Progenitor cell of endocrine pancreas (in vitro differentiated cells): Measurements from ENCODE around the gene CCDC85C. TPM values are rescaled to one million over a fixed set of nuclear protein-coding genes. Genes with fewer than 3 reads are reported as not detected.

ENCODE experiments used
- DNase-seq: peaks from one replicate; pipeline ENCODE4 v3.0.0; 2021; ENCODE audit warnings: low spot score; ENCODE audit not compliant: unreplicated experiment
- H3K27ac Mint-ChIP-seq: 2 replicates; pipeline ENCODE4 v1.8.0; 2021; ENCODE audit warnings: mild to moderate bottlenecking, moderate library complexity, mixed read lengths
- H3K27me3 Mint-ChIP-seq: 2 replicates; pipeline ENCODE4 v1.8.0; 2021; ENCODE audit warnings: mixed read lengths
- H3K36me3 Mint-ChIP-seq: 2 replicates; pipeline ENCODE4 v1.8.0; 2022; ENCODE audit warnings: mixed read lengths; ENCODE audit not compliant: insufficient read depth
- H3K4me1 Mint-ChIP-seq: 2 replicates; pipeline ENCODE4 v1.8.0; 2021; ENCODE audit warnings: low read depth, mixed read lengths
- H3K4me3 Mint-ChIP-seq: 2 replicates; pipeline ENCODE4 v1.8.0; 2021; ENCODE audit warnings: low read depth, mild to moderate bottlenecking, moderate library complexity, mixed read lengths
- H3K9me3 Mint-ChIP-seq: 2 replicates; pipeline ENCODE4 v1.8.0; 2021; ENCODE audit warnings: low read depth, mixed read lengths
- CTCF ChIP-seq: fragments of 200-600 bp; sonication (generic); IDR thresholded peaks from one replicate; pipeline ENCODE4 v1.5.0; 2021; ENCODE audit warnings: antibody characterized with exemption, mild to moderate bottlenecking; ENCODE audit not compliant: unreplicated experiment
- total RNA-seq: library from RNA; stranded (reverse); gene quantifications from 2 replicates; pipeline ENCODE4 v1.2.1, GENCODE V29; 2021

The CCDC85C gene
- total RNA-seq, 1 donor from 2014 or later = 44.9 TPM

- TF ChIP-seq CTCF = peak; percentile 99
- DNase-seq = peak; percentile 83
- Mint-ChIP-seq H3K27me3 (no peaks in the 10 kb centered on the region), H3K4me3 (no peak overlapping the region), H3K9me3 (no peaks in the 10 kb centered on the region), H3K36me3 (no peaks in the 10 kb centered on the region), H3K4me1 (peaks cover 21% of the 10 kb centered on the region), H3K27ac (no peak overlapping the region)
These were observed 85.3 kb downstream of the CCDC85C start for GRCh38 chr14:99518441-99519346.

- no peak for TF ChIP-seq CTCF
- Mint-ChIP-seq H3K27me3 (no peaks in the 10 kb centered on the region), H3K36me3 (no peaks in the 10 kb centered on the region), H3K27ac (no peak overlapping the region), H3K9me3 (no peaks in the 10 kb centered on the region), H3K4me3 (no peak overlapping the region), H3K4me1 (peaks cover 16% of the 10 kb centered on the region)
- no peak for DNase-seq
These were observed 86.2 kb downstream of the CCDC85C start for GRCh38 chr14:99517643-99518381.

GRCh38 chr14:99516871-99517642, 87.0 kb downstream of the CCDC85C start:
- Mint-ChIP-seq H3K9me3 (no peaks in the 10 kb centered on the region), H3K27ac (no peak overlapping the region), H3K4me3 (no peak overlapping the region), H3K36me3 (no peaks in the 10 kb centered on the region), H3K27me3 (no peaks in the 10 kb centered on the region), H3K4me1 (peaks cover 13% of the 10 kb centered on the region)
- TF ChIP-seq CTCF = no peak
- DNase-seq = no peak

GRCh38 chr14:99516156-99516870, 87.7 kb downstream of the CCDC85C start:
- TF ChIP-seq CTCF = no peak
- Mint-ChIP-seq H3K4me3 (no peak overlapping the region), H3K4me1 (peaks cover 10% of the 10 kb centered on the region), H3K9me3 (no peaks in the 10 kb centered on the region), H3K27ac (no peak overlapping the region), H3K27me3 (no peaks in the 10 kb centered on the region), H3K36me3 (no peaks in the 10 kb centered on the region)
- no peak for DNase-seq
